Epithelial cell of esophagus (primary cell): ENCODE data around the gene TUT1.

Source experiments
- DNase-seq: peaks from one replicate; pipeline ENCODE4 v3.0.0; 2010; ENCODE audit warnings: low read depth
- H3K4me3 ChIP-seq: 2 replicates; pipeline ENCODE4 v1.5.1; 2011; ENCODE audit warnings: mild to moderate bottlenecking, low read length, control low read depth
- TF ChIP-seq, protein P1 (sequence below): IDR thresholded peaks from 2 replicates; pipeline ENCODE4 v1.5.1; 2011; ENCODE audit warnings: low read depth, mild to moderate bottlenecking, low read length, control low read depth, inconsistent platforms; ENCODE audit not compliant: insufficient read depth; ENCODE audit errors: missing control alignments

TUT1 gene

DNA sequence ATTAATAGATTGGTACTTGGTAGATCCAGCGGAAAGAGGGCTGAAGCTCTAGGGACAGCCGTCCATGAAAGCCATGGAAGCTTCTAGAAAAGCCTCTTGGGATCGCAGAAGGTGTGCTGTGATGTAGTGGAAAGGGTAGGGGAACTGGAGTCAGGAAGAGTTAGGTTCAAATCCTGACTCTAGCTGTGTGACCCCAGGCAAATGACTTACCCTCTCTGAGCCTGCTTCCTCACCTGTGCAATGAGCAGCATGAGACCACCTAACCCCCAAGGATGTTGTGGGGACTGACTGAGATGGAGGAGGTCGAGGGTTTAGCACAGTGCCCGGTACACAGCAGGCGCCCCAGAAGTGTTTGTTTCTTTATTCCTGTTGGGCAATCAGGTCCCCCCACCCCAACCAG lies 19.1 kb upstream of the TUT1 start:
- TF ChIP-seq, protein P1, sequence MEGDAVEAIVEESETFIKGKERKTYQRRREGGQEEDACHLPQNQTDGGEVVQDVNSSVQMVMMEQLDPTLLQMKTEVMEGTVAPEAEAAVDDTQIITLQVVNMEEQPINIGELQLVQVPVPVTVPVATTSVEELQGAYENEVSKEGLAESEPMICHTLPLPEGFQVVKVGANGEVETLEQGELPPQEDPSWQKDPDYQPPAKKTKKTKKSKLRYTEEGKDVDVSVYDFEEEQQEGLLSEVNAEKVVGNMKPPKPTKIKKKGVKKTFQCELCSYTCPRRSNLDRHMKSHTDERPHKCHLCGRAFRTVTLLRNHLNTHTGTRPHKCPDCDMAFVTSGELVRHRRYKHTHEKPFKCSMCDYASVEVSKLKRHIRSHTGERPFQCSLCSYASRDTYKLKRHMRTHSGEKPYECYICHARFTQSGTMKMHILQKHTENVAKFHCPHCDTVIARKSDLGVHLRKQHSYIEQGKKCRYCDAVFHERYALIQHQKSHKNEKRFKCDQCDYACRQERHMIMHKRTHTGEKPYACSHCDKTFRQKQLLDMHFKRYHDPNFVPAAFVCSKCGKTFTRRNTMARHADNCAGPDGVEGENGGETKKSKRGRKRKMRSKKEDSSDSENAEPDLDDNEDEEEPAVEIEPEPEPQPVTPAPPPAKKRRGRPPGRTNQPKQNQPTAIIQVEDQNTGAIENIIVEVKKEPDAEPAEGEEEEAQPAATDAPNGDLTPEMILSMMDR, result no peak
- DNase-seq, result no peak
- H3K4me3 ChIP-seq, result no peak overlapping the region

GRCh38 chr11:62608776-62609175 lies 17.5 kb upstream of the TUT1 start:
- TF ChIP-seq, protein P1, result no peak
- no peak for DNase-seq
- no peak overlapping the region for H3K4me3 ChIP-seq

- H3K4me3 ChIP-seq, result no peak overlapping the region
- TF ChIP-seq, protein P1, result no peak
- no peak for DNase-seq
Measured at GRCh38 chr11:62607714-62608113, 16.4 kb upstream of the TUT1 start.

GRCh38 chr11:62605902-62606301 lies 14.6 kb upstream of the TUT1 start:
- DNase-seq, result no peak
- H3K4me3 ChIP-seq, result no peak overlapping the region
- TF ChIP-seq, protein P1, result no peak

DNA sequence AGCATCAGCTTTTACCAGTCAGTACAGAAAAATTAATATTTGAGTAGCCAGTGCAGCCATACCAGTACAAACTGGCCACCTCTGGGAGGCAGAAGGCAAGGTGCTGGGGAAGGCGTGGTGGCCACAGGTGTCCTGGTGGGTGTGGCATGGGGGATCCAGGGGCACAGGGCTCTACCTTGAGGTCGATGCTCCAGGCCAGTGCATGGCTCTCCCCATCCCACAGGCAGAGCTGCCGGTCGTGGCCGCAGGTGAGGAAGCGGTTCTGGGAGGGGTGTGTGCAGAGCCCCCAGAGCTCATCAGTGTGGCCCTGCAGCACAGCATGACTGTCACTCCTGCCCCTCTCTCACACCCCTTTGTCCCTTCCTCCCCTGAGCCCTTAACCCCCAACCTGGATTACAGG lies 14.1 kb upstream of the TUT1 start:
- TF ChIP-seq, protein P1, result no peak
- DNase-seq, result no peak
- no peak overlapping the region for H3K4me3 ChIP-seq

DNA sequence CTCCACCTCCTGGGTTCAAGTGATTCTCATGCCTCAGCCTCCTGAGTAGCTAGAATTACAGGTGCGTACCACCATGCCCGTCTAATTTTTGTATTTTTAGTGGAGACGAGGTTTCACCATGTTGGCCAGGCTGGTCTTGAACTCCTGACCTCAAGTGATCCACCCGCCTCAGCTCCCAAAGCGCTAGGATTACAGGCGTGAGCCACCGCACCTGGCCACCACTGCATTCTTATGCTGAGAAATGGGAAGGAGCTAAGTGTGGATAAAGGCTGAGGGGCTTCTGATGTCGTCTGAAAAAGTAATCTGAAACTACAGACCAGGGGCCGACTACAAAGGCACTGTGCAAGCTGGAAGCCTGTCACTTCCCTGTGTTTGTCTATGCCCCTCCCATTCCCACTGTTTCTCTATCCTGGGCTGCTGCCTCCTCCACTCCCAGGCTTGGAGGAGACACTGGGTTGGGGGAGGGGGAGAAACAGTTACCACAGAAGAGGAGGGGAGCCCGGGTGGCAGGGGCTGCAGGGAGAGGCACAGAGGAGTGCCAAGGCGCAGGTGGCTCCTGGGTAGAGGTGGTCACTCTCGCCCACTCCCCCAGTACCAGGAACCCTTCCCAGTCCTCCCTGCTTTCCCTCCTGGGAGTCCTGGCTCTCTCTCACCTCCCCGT lies 13.3 kb upstream of the TUT1 start:
- DNase-seq, result no peak
- TF ChIP-seq, protein P1, result no peak
- H3K4me3 ChIP-seq, result no peak overlapping the region

GRCh38 chr11:62603776-62604299 lies 12.5 kb upstream of the TUT1 start:
- DNase-seq, result no peak
- TF ChIP-seq, protein P1, result no peak

More at GRCh38 chr11:62603776-62604299, 12.5 kb upstream of the TUT1 start:
- no peak overlapping the region for H3K4me3 ChIP-seq
